CD8-positive, alpha-beta memory T cell (primary cell): ENCODE measurements around the gene MCF2L2. TPM values are rescaled to one million over a fixed set of nuclear protein-coding genes. Genes with fewer than 3 reads are reported as not detected.

Source experiments
- CTCF ChIA-PET: fragments of 350-600 bp; sonication (Branson Sonifier 250); formaldehyde crosslinking; loops from one replicate; lab custom pipeline; 2021; ENCODE audit warnings: antibody characterized with exemption; lab: Charles Lee
- POLR2A ChIA-PET: fragments of 350-600 bp; sonication (Branson Sonifier 250); formaldehyde crosslinking; loops from one replicate; lab custom pipeline; 2021; ENCODE audit warnings: antibody characterized with exemption; lab: Charles Lee
- DNase-seq, 5 donors: peaks; one replicate each; pipeline versions ENCODE4 v3.0.0 to v3.0.0-alpha.2; 2020 to 2022; ENCODE audit warnings: mixed read lengths in 1 of 5
- H3K27ac ChIP-seq: one replicate; pipeline ENCODE4 v1.7.0; 2013; ENCODE audit warnings: low read depth, mild to moderate bottlenecking, low read length, moderate library complexity
- H3K27me3 ChIP-seq: 2 replicates; pipeline ENCODE4 v1.7.0; 2013; ENCODE audit warnings: low read length, mild to moderate bottlenecking; ENCODE audit not compliant: insufficient read depth, poor library complexity, severe bottlenecking
- H3K36me3 ChIP-seq: 2 replicates; pipeline ENCODE4 v1.7.0; 2013; ENCODE audit warnings: mild to moderate bottlenecking, low read length, moderate library complexity; ENCODE audit not compliant: insufficient read depth
- H3K4me1 ChIP-seq: 2 replicates; pipeline ENCODE4 v1.7.0; 2013; ENCODE audit warnings: mild to moderate bottlenecking, low read length, moderate library complexity; ENCODE audit not compliant: insufficient read depth
- H3K4me3 ChIP-seq: 2 replicates; pipeline ENCODE4 v1.7.0; 2013; ENCODE audit warnings: mild to moderate bottlenecking, low read length
- H3K9me3 ChIP-seq: 2 replicates; pipeline ENCODE4 v1.7.0; 2013; ENCODE audit warnings: mild to moderate bottlenecking, low read length
- H3K27ac Mint-ChIP-seq, 8 donors: one replicate each; pipeline ENCODE4 v1.8.0; 2020 to 2021; ENCODE audit warnings: mixed read lengths in 8 of 8, mild to moderate bottlenecking in 6 of 8, inconsistent platforms in 3 of 8, moderate library complexity in 3 of 8
- H3K27me3 Mint-ChIP-seq, 2 donors: one replicate each; pipeline ENCODE4 v1.8.0; 2020 to 2021; ENCODE audit warnings: mixed read lengths in 2 of 2, mild to moderate bottlenecking in 1 of 2, moderate library complexity in 1 of 2
- H3K36me3 Mint-ChIP-seq, 3 donors: one replicate each; pipeline ENCODE4 v1.8.0; 2020 to 2021; ENCODE audit warnings: mixed read lengths in 3 of 3, inconsistent platforms in 1 of 3, mild to moderate bottlenecking in 1 of 3
- H3K4me1 Mint-ChIP-seq, 3 donors: one replicate each; pipeline ENCODE4 v1.8.0; 2020 to 2021; ENCODE audit warnings: mixed read lengths in 3 of 3, inconsistent platforms in 1 of 3, mild to moderate bottlenecking in 1 of 3
- H3K4me3 Mint-ChIP-seq, 7 donors: one replicate each; pipeline ENCODE4 v1.8.0; 2020 to 2021; ENCODE audit warnings: mixed read lengths in 7 of 7, mild to moderate bottlenecking in 6 of 7, moderate library complexity in 4 of 7, inconsistent platforms in 2 of 7
- H3K9me3 Mint-ChIP-seq, 5 donors: one replicate each; pipeline ENCODE4 v1.8.0; 2020 to 2022; ENCODE audit warnings: mixed read lengths in 5 of 5, mild to moderate bottlenecking in 3 of 5, moderate library complexity in 2 of 5, inconsistent platforms in 1 of 5
- polyA plus RNA-seq: library from polyadenylated mRNA; unstranded; fragments of 300-500 nt; fragmentation: Illumina TruSeq; gene quantifications from one replicate; pipeline ENCODE4 v1.2.3, GENCODE V29; 2021
- total RNA-seq, 2 experiments: library from RNA; stranded (reverse); gene quantifications; one replicate each; pipeline ENCODE4 v1.2.3, GENCODE V29; 2021

Gene MCF2L2
- total and polyA plus RNA-seq, 3 experiments from 2014 or later: 0.78 to 3.5 (median 2.8) TPM

- Histone ChIP-seq H3K36me3 (no peaks in the 10 kb centered on the region), H3K4me3 (no peak overlapping the region), H3K27ac (no peak overlapping the region), H3K27me3 (no peaks in the 10 kb centered on the region), H3K4me1 (peaks cover 15% of the 10 kb centered on the region), H3K9me3 (no peaks in the 10 kb centered on the region)
- Mint-ChIP-seq H3K36me3 (peaks cover 0 to 10% (median 7%) of the 10 kb centered on the region in 3 donors), H3K9me3 (no peaks in the 10 kb centered on the region), H3K27ac (peak overlapping the region in 1 of 8 donors; percentile 0), H3K27me3 (no peaks in the 10 kb centered on the region), H3K4me3 (no peak overlapping the region), H3K4me1 (peaks cover 12 to 20% (median 13%) of the 10 kb centered on the region in 3 donors)
- ChIA-PET CTCF (no interaction called here), POLR2A (no interaction called here)
- no peak for DNase-seq
Measured at GRCh38 chr3:183354325-183354831, 74.0 kb downstream of the MCF2L2 start.

GRCh38 chr3:183353421-183353820, 75.0 kb downstream of the MCF2L2 start:
- Mint-ChIP-seq H3K4me3 (no peak overlapping the region), H3K4me1 (peaks cover 21 to 29% (median 21%) of the 10 kb centered on the region in 3 donors), H3K36me3 (peaks cover 0 to 9% (median 6%) of the 10 kb centered on the region in 3 donors), H3K9me3 (no peaks in the 10 kb centered on the region), H3K27me3 (no peaks in the 10 kb centered on the region), H3K27ac (no peak overlapping the region)
- H3K27me3 ChIP-seq: no peaks in the 10 kb centered on the region
- POLR2A ChIA-PET: no interaction called here
- H3K4me3 ChIP-seq: no peak overlapping the region
- H3K27ac ChIP-seq: no peak overlapping the region
- no peaks in the 10 kb centered on the region for H3K9me3 ChIP-seq
- peaks cover 15% of the 10 kb centered on the region for H3K4me1 ChIP-seq
- no peak for DNase-seq
- H3K36me3 ChIP-seq: no peaks in the 10 kb centered on the region
- CTCF ChIA-PET: no interaction called here

GRCh38 chr3:183350164-183350563, 78.3 kb downstream of the MCF2L2 start:
- peaks cover 0 to 11% (median 0%) of the 10 kb centered on the region in 3 donors for H3K36me3 Mint-ChIP-seq
- peak overlapping the region; percentile 16 to 97 (median 95) for H3K27ac Mint-ChIP-seq
- H3K4me1 ChIP-seq: peaks cover 15% of the 10 kb centered on the region
- peak overlapping the region; percentile 28 to 83 (median 67) for H3K4me3 Mint-ChIP-seq
- no peaks in the 10 kb centered on the region for H3K27me3 ChIP-seq
- CTCF ChIA-PET: no interaction called here
- POLR2A ChIA-PET: no interaction called here
- peaks cover 23 to 32% (median 23%) of the 10 kb centered on the region in 3 donors for H3K4me1 Mint-ChIP-seq
- no peaks in the 10 kb centered on the region for H3K36me3 ChIP-seq
- peaks cover 0 to 12% (median 4%) of the 10 kb centered on the region in 5 donors for H3K9me3 Mint-ChIP-seq
- H3K9me3 ChIP-seq: no peaks in the 10 kb centered on the region
- H3K27ac ChIP-seq: peak overlapping the region; percentile 52
- H3K27me3 Mint-ChIP-seq: peaks cover 0 to 5% of the 10 kb centered on the region in 2 donors
- peak in 2 of 5 donors; percentile 79 to 80 for DNase-seq
- H3K4me3 ChIP-seq: peak overlapping the region; percentile 21

GRCh38 chr3:183349421-183350157, 78.8 kb downstream of the MCF2L2 start:
- DNase-seq: peak in 3 of 5 donors; percentile 39 to 48 (median 41)
- Histone ChIP-seq H3K4me1 (peaks cover 15% of the 10 kb centered on the region), H3K36me3 (no peaks in the 10 kb centered on the region), H3K9me3 (no peaks in the 10 kb centered on the region), H3K27me3 (no peaks in the 10 kb centered on the region), H3K4me3 (peak overlapping the region; percentile 21), H3K27ac (peak overlapping the region; percentile 52)
- Mint-ChIP-seq H3K27ac (peak overlapping the region; percentile 84 to 97 (median 95)), H3K4me1 (peaks cover 23 to 32% (median 23%) of the 10 kb centered on the region in 3 donors), H3K27me3 (peaks cover 0 to 10% of the 10 kb centered on the region in 2 donors), H3K4me3 (peak overlapping the region; percentile 28 to 83 (median 67)), H3K9me3 (peaks cover 4 to 16% (median 6%) of the 10 kb centered on the region in 5 donors), H3K36me3 (peaks cover 0 to 16% (median 0%) of the 10 kb centered on the region in 3 donors)
- POLR2A ChIA-PET: no interaction called here
- CTCF ChIA-PET: interaction anchor here (1.1 kb wide), 1 partner anchor 165 kb away, joined by 3 read pairs; no protein-coding TSS in a partner anchor

GRCh38 chr3:183342824-183343223, 85.6 kb downstream of the MCF2L2 start:
- H3K9me3 Mint-ChIP-seq: peaks cover 4 to 13% (median 7%) of the 10 kb centered on the region in 5 donors
- Histone ChIP-seq H3K27ac (no peak overlapping the region), H3K4me3 (no peak overlapping the region)

GRCh38 chr3:183341545-183342288, 86.7 kb downstream of the MCF2L2 start:
- POLR2A ChIA-PET: no interaction called here
- peaks cover 0 to 11% of the 10 kb centered on the region in 2 donors for H3K27me3 Mint-ChIP-seq
- peaks cover 6 to 9% (median 8%) of the 10 kb centered on the region in 3 donors for H3K4me1 Mint-ChIP-seq
- Histone ChIP-seq H3K9me3 (no peaks in the 10 kb centered on the region), H3K4me3 (no peak overlapping the region), H3K27ac (no peak overlapping the region), H3K27me3 (no peaks in the 10 kb centered on the region), H3K36me3 (no peaks in the 10 kb centered on the region), H3K4me1 (no peaks in the 10 kb centered on the region)
- CTCF ChIA-PET: no interaction called here
- DNase-seq: no peak
- H3K4me3 Mint-ChIP-seq: no peak overlapping the region
- H3K36me3 Mint-ChIP-seq: peaks cover 5 to 20% (median 12%) of the 10 kb centered on the region in 3 donors
- H3K9me3 Mint-ChIP-seq: peaks cover 4 to 11% (median 7%) of the 10 kb centered on the region in 5 donors
- H3K27ac Mint-ChIP-seq: peak overlapping the region in 1 of 8 donors; percentile 15

More at GRCh38 chr3:183342824-183343223, 85.6 kb downstream of the MCF2L2 start:
- CTCF ChIA-PET: no interaction called here
- Histone ChIP-seq H3K9me3 (no peaks in the 10 kb centered on the region), H3K4me1 (no peaks in the 10 kb centered on the region), H3K36me3 (no peaks in the 10 kb centered on the region), H3K27me3 (no peaks in the 10 kb centered on the region)
- Mint-ChIP-seq H3K4me1 (peaks cover 6 to 15% (median 9%) of the 10 kb centered on the region in 3 donors), H3K4me3 (peak overlapping the region in 2 of 7 donors; percentile 6 to 42), H3K36me3 (peaks cover 5 to 18% (median 5%) of the 10 kb centered on the region in 3 donors), H3K27me3 (peaks cover 0 to 11% of the 10 kb centered on the region in 2 donors), H3K27ac (peak overlapping the region in 4 of 8 donors; percentile 26 to 87 (median 53))
- no peak for DNase-seq
- POLR2A ChIA-PET: no interaction called here

GRCh38 chr3:183340222-183340621, 88.2 kb downstream of the MCF2L2 start:
- H3K27me3 ChIP-seq: no peaks in the 10 kb centered on the region
- Mint-ChIP-seq H3K9me3 (peaks cover 2 to 5% (median 4%) of the 10 kb centered on the region in 5 donors), H3K27ac (no peak overlapping the region), H3K36me3 (peaks cover 5 to 12% (median 9%) of the 10 kb centered on the region in 3 donors), H3K4me1 (peaks cover 6 to 9% (median 8%) of the 10 kb centered on the region in 3 donors), H3K27me3 (peaks cover 0 to 7% of the 10 kb centered on the region in 2 donors), H3K4me3 (no peak overlapping the region)
- H3K9me3 ChIP-seq: no peaks in the 10 kb centered on the region
- CTCF ChIA-PET: no interaction called here
- H3K36me3 ChIP-seq: no peaks in the 10 kb centered on the region
- POLR2A ChIA-PET: no interaction called here
- H3K4me3 ChIP-seq: no peak overlapping the region
- DNase-seq: no peak
- H3K4me1 ChIP-seq: no peaks in the 10 kb centered on the region
- H3K27ac ChIP-seq: no peak overlapping the region
